Measurements from ENCODE around the gene OSBPL1A. TPM values are rescaled to one million over a fixed set of nuclear protein-coding genes. Genes with fewer than 3 reads are reported as not detected.

Gene OSBPL1A
- total RNA-seq, 4 donors from 2014 or later, result 52.9 to 67.6 (median 59.0) TPM

DNA sequence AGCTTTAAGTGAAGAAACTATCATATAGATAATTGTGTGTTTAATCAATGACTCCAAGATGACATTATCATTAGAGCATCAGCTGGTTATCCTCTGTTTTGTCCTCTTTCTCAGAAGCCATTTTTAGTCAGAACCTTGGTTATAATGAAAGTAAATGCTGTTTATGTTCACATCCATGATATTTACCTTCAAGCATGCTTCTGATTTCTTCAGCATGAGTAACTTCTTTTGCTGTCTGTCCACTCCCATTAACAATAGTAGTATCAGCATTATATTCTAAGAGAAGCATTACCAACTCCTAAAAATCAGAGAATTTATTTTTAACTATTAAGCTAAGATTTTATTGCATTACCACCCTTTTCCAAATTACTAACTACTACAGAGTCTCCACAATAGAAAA lies 56.3 kb downstream of the OSBPL1A start:
- Histone ChIP-seq H3K4me3 (no peak overlapping the region), H3K4me1 (no peaks in the 10 kb centered on the region), H3K36me3 (no peaks in the 10 kb centered on the region), H3K27me3 (no peaks in the 10 kb centered on the region), H3K9me3 (no peaks in the 10 kb centered on the region), H3K27ac (no peak overlapping the region)
- no peak for DNase-seq
- TF ChIP-seq, protein P1, sequence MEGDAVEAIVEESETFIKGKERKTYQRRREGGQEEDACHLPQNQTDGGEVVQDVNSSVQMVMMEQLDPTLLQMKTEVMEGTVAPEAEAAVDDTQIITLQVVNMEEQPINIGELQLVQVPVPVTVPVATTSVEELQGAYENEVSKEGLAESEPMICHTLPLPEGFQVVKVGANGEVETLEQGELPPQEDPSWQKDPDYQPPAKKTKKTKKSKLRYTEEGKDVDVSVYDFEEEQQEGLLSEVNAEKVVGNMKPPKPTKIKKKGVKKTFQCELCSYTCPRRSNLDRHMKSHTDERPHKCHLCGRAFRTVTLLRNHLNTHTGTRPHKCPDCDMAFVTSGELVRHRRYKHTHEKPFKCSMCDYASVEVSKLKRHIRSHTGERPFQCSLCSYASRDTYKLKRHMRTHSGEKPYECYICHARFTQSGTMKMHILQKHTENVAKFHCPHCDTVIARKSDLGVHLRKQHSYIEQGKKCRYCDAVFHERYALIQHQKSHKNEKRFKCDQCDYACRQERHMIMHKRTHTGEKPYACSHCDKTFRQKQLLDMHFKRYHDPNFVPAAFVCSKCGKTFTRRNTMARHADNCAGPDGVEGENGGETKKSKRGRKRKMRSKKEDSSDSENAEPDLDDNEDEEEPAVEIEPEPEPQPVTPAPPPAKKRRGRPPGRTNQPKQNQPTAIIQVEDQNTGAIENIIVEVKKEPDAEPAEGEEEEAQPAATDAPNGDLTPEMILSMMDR (IDR thresholded peaks at IDR 0.05), result no peak
- TF ChIP-seq POLR2A (IDR thresholded peaks at IDR 0.05), result no peak

DNA sequence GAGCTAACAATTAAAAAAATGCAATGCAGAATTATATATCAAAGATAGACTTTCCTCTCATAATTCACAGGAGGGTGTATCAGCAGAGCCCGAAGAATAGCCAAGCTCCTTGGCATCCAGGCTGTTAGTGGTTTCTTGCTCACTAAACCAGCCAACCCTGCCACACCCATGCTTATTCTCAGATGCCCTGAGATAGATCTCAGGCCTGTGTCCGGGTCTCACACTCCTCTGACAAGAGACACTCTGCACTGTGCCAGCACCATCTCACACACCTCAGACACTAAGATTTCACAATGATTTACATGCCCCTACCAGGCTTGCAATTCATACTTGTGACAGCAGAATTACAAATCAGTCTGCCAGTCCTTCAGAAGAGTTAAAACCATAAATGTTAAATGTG lies 64.5 kb downstream of the OSBPL1A start:
- Histone ChIP-seq H3K27ac (no peak overlapping the region), H3K4me1 (no peaks in the 10 kb centered on the region), H3K36me3 (no peaks in the 10 kb centered on the region), H3K27me3 (no peaks in the 10 kb centered on the region), H3K4me3 (no peak overlapping the region), H3K9me3 (no peaks in the 10 kb centered on the region)
- no peak for DNase-seq
- TF ChIP-seq, protein P1 (IDR thresholded peaks at IDR 0.05), result no peak
- TF ChIP-seq POLR2A (IDR thresholded peaks at IDR 0.05), result no peak

DNA sequence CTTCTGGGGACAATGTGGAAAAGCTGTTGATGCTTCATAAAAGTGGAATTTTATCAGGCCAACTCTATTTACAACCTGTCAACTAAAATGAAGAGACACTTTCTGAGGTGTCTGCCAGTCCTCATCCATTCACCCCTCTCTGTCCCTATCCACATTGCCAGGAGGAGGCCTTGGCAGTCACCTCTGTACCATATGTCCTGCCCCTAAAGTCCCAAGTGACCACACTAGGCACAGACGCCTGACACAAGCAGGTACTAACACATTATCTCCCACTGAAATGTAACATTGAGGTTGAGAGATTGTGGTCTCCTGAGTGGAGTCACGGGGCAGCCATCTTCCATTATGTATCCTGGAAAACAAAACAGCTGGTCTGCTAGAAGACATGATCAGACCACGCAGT lies 71.4 kb downstream of the OSBPL1A start:
- Histone ChIP-seq H3K4me3 (no peak overlapping the region), H3K36me3 (no peaks in the 10 kb centered on the region), H3K27me3 (no peaks in the 10 kb centered on the region), H3K4me1 (no peaks in the 10 kb centered on the region), H3K27ac (no peak overlapping the region), H3K9me3 (no peaks in the 10 kb centered on the region)
- DNase-seq, result no peak
- no peak for TF ChIP-seq POLR2A (IDR thresholded peaks at IDR 0.05)
- TF ChIP-seq, protein P1 (IDR thresholded peaks at IDR 0.05), result no peak

DNA sequence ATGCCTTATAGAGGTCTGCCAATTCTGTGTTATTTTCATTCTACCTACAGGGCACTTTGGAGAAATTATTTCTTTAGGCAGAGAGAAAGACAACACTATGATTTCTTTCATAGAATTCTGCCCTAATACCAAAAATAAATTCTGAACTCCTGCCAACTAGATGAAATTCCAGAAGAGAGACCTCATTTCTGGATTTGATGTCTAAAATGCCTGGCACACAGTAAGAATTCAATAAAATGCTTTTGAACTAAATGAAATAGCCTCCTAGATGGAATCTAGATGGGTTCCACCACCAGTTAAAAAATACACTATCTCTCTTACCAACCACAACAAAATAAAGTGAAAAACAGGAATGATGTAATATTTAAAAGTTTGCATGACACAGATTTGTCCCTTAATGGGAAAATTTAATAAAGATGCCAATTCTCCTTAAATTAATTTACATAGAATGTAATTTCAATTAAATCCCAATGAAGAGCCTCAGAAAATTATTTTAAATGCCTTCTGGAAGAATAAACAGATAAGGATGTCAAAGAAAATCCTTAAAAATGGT lies 75.0 kb downstream of the OSBPL1A start:
- H3K4me1 ChIP-seq, result no peaks in the 10 kb centered on the region
- no peaks in the 10 kb centered on the region for H3K36me3 ChIP-seq
- no peak for DNase-seq
- H3K9me3 ChIP-seq, result no peaks in the 10 kb centered on the region
- TF ChIP-seq, protein P1 (IDR thresholded peaks at IDR 0.05), result no peak
- TF ChIP-seq POLR2A (IDR thresholded peaks at IDR 0.05), result no peak
- no peak overlapping the region for H3K27ac ChIP-seq
- no peak overlapping the region for H3K4me3 ChIP-seq
- H3K27me3 ChIP-seq, result no peaks in the 10 kb centered on the region

DNA sequence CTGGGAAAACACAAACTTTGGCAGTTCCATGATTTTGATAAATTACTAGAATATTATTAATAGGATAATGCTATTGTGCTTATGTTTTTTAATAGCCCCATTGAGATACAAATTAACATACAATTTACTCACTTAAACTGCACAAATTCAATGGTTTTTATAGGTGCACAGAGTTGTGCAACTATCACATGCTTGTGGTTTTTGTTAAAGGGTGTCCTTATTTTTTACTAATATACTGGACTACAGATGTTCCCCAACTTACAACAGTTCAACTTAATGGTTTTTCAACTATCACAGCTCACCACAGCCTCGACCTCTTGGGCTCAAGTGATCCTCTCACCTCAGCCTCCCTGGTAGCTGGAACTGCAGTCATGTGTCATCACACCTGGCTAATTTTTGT lies 76.6 kb downstream of the OSBPL1A start:
- Histone ChIP-seq H3K4me3 (no peak overlapping the region), H3K9me3 (no peaks in the 10 kb centered on the region), H3K27ac (no peak overlapping the region), H3K27me3 (no peaks in the 10 kb centered on the region), H3K36me3 (no peaks in the 10 kb centered on the region), H3K4me1 (peaks cover 0 to 3% (median 0%) of the 10 kb centered on the region in 4 donors)
- TF ChIP-seq POLR2A (IDR thresholded peaks at IDR 0.05), result no peak
- no peak for DNase-seq

DNA sequence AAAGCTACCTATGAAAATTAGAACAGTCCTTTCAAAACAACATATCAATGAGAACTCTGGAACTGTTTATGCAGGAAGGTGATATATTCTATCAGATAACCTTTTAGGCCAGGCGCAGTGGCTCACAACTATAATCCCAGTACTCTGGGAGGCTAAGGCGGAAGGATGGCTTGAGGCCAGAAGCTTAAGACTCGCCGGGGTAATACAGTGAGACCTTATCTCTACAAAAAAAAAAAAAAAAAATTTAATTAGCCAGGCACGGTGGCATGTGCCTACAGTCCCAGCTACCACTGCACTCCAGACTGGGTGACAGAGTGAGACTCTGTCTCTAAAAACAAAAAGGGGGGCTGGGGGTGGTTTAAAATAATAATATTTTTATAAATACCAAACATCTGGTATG lies 77.9 kb downstream of the OSBPL1A start:
- no peak overlapping the region for H3K27ac ChIP-seq
- H3K4me1 ChIP-seq, result peaks cover 0 to 3% (median 0%) of the 10 kb centered on the region in 4 donors
- no peak for TF ChIP-seq POLR2A (IDR thresholded peaks at IDR 0.05)
- TF ChIP-seq, protein P1 (IDR thresholded peaks at IDR 0.05), result no peak
- H3K36me3 ChIP-seq, result no peaks in the 10 kb centered on the region
- no peaks in the 10 kb centered on the region for H3K9me3 ChIP-seq
- DNase-seq, result peak in 2 of 3 donors; percentile 52 to 53
- H3K4me3 ChIP-seq, result no peak overlapping the region
- H3K27me3 ChIP-seq, result no peaks in the 10 kb centered on the region

Data from Peyer's patch (tissue), 4 donors.